Type B pancreatic cell (in vitro differentiated cells): ENCODE results near the gene OR14I1. TPM values are rescaled to one million over a fixed set of nuclear protein-coding genes. Genes with fewer than 3 reads are reported as not detected.

Source experiments
- DNase-seq: peaks from one replicate; pipeline ENCODE4 v3.0.0; 2021; ENCODE audit warnings: mixed read lengths; ENCODE audit not compliant: unreplicated experiment; ENCODE audit errors: extremely low spot score
- H3K27ac Mint-ChIP-seq: 2 replicates; pipeline ENCODE4 v1.8.0; 2021; ENCODE audit warnings: mild to moderate bottlenecking, mixed read lengths
- H3K27me3 Mint-ChIP-seq: 2 replicates; pipeline ENCODE4 v1.8.0; 2021; ENCODE audit warnings: mixed read lengths
- H3K36me3 Mint-ChIP-seq: 2 replicates; pipeline ENCODE4 v1.8.0; 2021; ENCODE audit warnings: mixed read lengths
- H3K4me1 Mint-ChIP-seq: one replicate; pipeline ENCODE4 v1.8.0; 2021; ENCODE audit warnings: mixed read lengths; ENCODE audit not compliant: unreplicated experiment
- H3K4me3 Mint-ChIP-seq: 2 replicates; pipeline ENCODE4 v1.8.0; 2021; ENCODE audit warnings: mild to moderate bottlenecking, mixed read lengths
- H3K9me3 Mint-ChIP-seq: 2 replicates; pipeline ENCODE4 v1.8.0; 2021; ENCODE audit warnings: mixed read lengths
- CTCF ChIP-seq: fragments of 200-600 bp; sonication (generic); conservative IDR thresholded peaks from 2 replicates; pipeline ENCODE4 v1.5.0; 2021; ENCODE audit warnings: antibody characterized with exemption, mild to moderate bottlenecking
- long read RNA-seq: library from polyadenylated mRNA; unstranded; transcript quantifications from one replicate; pipeline ENCODE4 v2.0.0, GENCODE V29; 2020
- total RNA-seq: library from RNA; stranded (reverse); gene quantifications from 2 replicates; pipeline ENCODE4 v1.2.1, GENCODE V29; 2021; ENCODE audit warnings: low replicate concordance

OR14I1 gene
- total RNA-seq, result not detected in 2 replicates
- long read RNA-seq, result 0 reads

GRCh38 chr1:248702714-248703113 lies at the start of gene OR14I1:
Gene OR14I1 (minus strand): TSS chr1:248702766.
- no peak for TF ChIP-seq CTCF
- Mint-ChIP-seq H3K4me1 (no peaks in the 10 kb centered on the region), H3K9me3 (peaks cover 5% of the 10 kb centered on the region), H3K4me3 (no peak within 1 kb of the TSS), H3K27me3 (no peaks in the 10 kb centered on the region), H3K36me3 (no peaks in the 10 kb centered on the region), H3K27ac (no peak within 1 kb of the TSS)
- no peak for DNase-seq

DNA sequence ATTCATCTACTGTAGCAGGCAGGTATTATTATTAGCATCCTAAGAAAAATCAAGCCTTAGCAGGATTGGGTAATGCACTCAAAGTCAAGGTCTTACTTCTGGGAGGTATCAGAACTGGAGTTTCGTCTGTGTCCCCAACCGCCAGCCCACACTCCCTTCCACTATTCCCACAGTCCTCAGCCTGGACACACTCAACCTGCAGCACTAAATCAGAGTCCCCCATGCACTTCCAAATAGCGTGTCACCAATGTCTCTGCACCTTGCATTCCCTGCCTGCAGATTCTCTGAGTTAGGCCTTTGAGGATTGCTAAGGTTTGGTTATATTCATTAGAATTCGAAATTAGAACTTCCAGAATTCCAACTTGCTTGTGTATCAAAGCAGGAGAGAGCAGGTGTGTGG lies 49.1 kb upstream of the OR14I1 start:
- no peak overlapping the region for H3K4me3 Mint-ChIP-seq
- H3K36me3 Mint-ChIP-seq, result no peaks in the 10 kb centered on the region
- no peaks in the 10 kb centered on the region for H3K4me1 Mint-ChIP-seq
- H3K27ac Mint-ChIP-seq, result no peak overlapping the region
- DNase-seq, result no peak
- no peaks in the 10 kb centered on the region for H3K27me3 Mint-ChIP-seq
- no peaks in the 10 kb centered on the region for H3K9me3 Mint-ChIP-seq
- no peak for TF ChIP-seq CTCF

- no peak overlapping the region for H3K4me3 Mint-ChIP-seq
- TF ChIP-seq CTCF, result no peak
- no peak for DNase-seq
- H3K27ac Mint-ChIP-seq, result no peak overlapping the region
- H3K27me3 Mint-ChIP-seq, result no peaks in the 10 kb centered on the region
- H3K4me1 Mint-ChIP-seq, result no peaks in the 10 kb centered on the region
- no peaks in the 10 kb centered on the region for H3K9me3 Mint-ChIP-seq
- H3K36me3 Mint-ChIP-seq, result no peaks in the 10 kb centered on the region
Measured at GRCh38 chr1:248751142-248751541, 48.6 kb upstream of the OR14I1 start.

DNA sequence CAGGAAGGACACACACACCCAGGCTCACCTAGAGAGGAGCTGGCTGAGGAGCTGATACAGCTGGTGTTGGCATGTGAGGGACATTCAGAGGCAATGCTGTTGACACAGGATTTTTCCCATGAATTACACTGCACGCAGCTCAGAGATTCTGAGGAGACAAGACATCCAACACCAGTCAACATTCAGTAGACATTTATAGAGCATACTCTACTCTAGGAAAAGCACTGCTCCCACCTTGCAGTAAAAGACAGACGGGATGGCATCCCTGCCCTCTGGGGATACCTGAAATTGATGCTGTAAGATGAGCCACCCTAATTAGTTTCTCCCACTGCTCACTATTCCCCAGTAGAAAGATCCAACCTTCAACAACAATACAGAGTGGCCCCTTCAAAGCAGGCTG lies 47.9 kb upstream of the OR14I1 start:
- H3K4me1 Mint-ChIP-seq, result no peaks in the 10 kb centered on the region
- H3K27me3 Mint-ChIP-seq, result no peaks in the 10 kb centered on the region
- H3K4me3 Mint-ChIP-seq, result no peak overlapping the region
- H3K9me3 Mint-ChIP-seq, result no peaks in the 10 kb centered on the region
- no peak for TF ChIP-seq CTCF
- no peak overlapping the region for H3K27ac Mint-ChIP-seq
- DNase-seq, result no peak
- H3K36me3 Mint-ChIP-seq, result no peaks in the 10 kb centered on the region

GRCh38 chr1:248748211-248748610 lies 45.6 kb upstream of the OR14I1 start:
- Mint-ChIP-seq H3K27me3 (no peaks in the 10 kb centered on the region), H3K36me3 (no peaks in the 10 kb centered on the region), H3K4me1 (no peaks in the 10 kb centered on the region), H3K4me3 (no peak overlapping the region), H3K27ac (no peak overlapping the region), H3K9me3 (peaks cover 4% of the 10 kb centered on the region)
- TF ChIP-seq CTCF, result no peak
- no peak for DNase-seq

DNA sequence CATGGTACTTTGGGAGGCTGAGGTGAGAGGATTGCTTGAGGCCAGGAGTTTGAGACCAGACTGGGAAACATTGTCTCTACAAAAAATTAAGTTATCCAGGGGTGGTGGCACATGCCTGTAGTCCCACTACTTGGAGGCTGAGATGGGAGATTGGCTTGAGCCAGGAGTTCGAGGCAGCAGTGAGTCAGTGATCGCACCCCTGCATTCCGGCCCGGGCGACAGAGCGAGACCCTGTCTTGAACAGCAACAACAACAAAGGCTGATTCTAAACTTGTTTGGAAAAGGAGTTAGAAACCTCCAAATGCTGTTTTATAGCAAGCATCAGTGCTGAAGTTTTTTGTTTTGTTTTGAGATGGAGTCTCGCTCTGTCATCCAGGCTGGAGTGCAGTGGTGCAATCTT lies 38.3 kb upstream of the OR14I1 start:
- no peaks in the 10 kb centered on the region for H3K27me3 Mint-ChIP-seq
- DNase-seq, result no peak
- peaks cover 15% of the 10 kb centered on the region for H3K9me3 Mint-ChIP-seq
- no peaks in the 10 kb centered on the region for H3K36me3 Mint-ChIP-seq
- no peaks in the 10 kb centered on the region for H3K4me1 Mint-ChIP-seq
- no peak for TF ChIP-seq CTCF
- H3K4me3 Mint-ChIP-seq, result no peak overlapping the region
- H3K27ac Mint-ChIP-seq, result no peak overlapping the region
